Coronary artery (tissue), 2 donors: ENCODE measurements around the gene NTRK3.

Experiments used
- DNase-seq: peaks from one replicate; pipeline ENCODE4 v3.0.0-alpha.2; 2017; ENCODE audit warnings: low spot score
- H3K27ac ChIP-seq, 2 donors: fragments of 200-600 bp; sonication (generic); one replicate each; pipeline ENCODE4 v1.5.1; 2016 to 2019
- H3K4me3 ChIP-seq: fragments of 200-600 bp; sonication (generic); 2 replicates; pipeline ENCODE4 v1.5.1; 2016; ENCODE audit warnings: mild to moderate bottlenecking, moderate library complexity
- CTCF ChIP-seq: fragments of 200-600 bp; sonication (generic); IDR thresholded peaks from one replicate; pipeline ENCODE4 v1.5.1; 2019; ENCODE audit warnings: antibody characterized with exemption

NTRK3 gene

GRCh38 chr15:87924433-87924832, 332.1 kb downstream of the NTRK3 start:
- DNase-seq = no peak
- TF ChIP-seq CTCF = no peak
- Histone ChIP-seq H3K4me3 (no peak overlapping the region), H3K27ac (no peak overlapping the region)

GRCh38 chr15:87919064-87919463, 337.5 kb downstream of the NTRK3 start:
- Histone ChIP-seq H3K27ac (no peak overlapping the region), H3K4me3 (no peak overlapping the region)
- DNase-seq = no peak
- TF ChIP-seq CTCF = no peak

GRCh38 chr15:87917480-87917879, 339.1 kb downstream of the NTRK3 start:
- no peak overlapping the region for H3K4me3 ChIP-seq
- TF ChIP-seq CTCF = no peak
- DNase-seq = no peak
- H3K27ac ChIP-seq = no peak overlapping the region

GRCh38 chr15:87916208-87916607, 340.3 kb downstream of the NTRK3 start:
- Histone ChIP-seq H3K27ac (no peak overlapping the region), H3K4me3 (no peak overlapping the region)
- DNase-seq = no peak
- no peak for TF ChIP-seq CTCF

- DNase-seq = no peak
- no peak overlapping the region for H3K4me3 ChIP-seq
- H3K27ac ChIP-seq = no peak overlapping the region
- no peak for TF ChIP-seq CTCF
Observed at GRCh38 chr15:87910301-87910700, 346.2 kb downstream of the NTRK3 start.

GRCh38 chr15:87907676-87908446, 348.7 kb downstream of the NTRK3 start:
- H3K27ac ChIP-seq = no peak overlapping the region
- H3K4me3 ChIP-seq = no peak overlapping the region
- DNase-seq = no peak
- TF ChIP-seq CTCF = no peak

- no peak overlapping the region for H3K27ac ChIP-seq
- TF ChIP-seq CTCF = no peak
- no peak for DNase-seq
- no peak overlapping the region for H3K4me3 ChIP-seq
Observed at GRCh38 chr15:87906444-87906843, 350.1 kb downstream of the NTRK3 start.
